BLaER1 (cell line): ENCODE data around the gene FRMD4A.

ENCODE experiments used
- H3K27ac ChIP-seq: shearing (Covaris generic); formaldehyde crosslinking; 2 replicates; pipeline ENCODE4 v1.8.1; 2022
- H3K27me3 ChIP-seq: shearing (Covaris generic); formaldehyde crosslinking; 2 replicates; pipeline ENCODE4 v1.8.1; 2022
- H3K36me3 ChIP-seq: shearing (Covaris generic); formaldehyde crosslinking; 2 replicates; pipeline ENCODE4 v1.8.1; 2022
- H3K4me1 ChIP-seq: shearing (Covaris generic); formaldehyde crosslinking; 2 replicates; pipeline ENCODE4 v1.8.1; 2022
- H3K4me2 ChIP-seq: shearing (Covaris generic); formaldehyde crosslinking; 2 replicates; pipeline ENCODE4 v1.8.1; 2022
- H3K4me3 ChIP-seq: shearing (Covaris generic); formaldehyde crosslinking; 2 replicates; pipeline ENCODE4 v1.8.1; 2022
- H3K9ac ChIP-seq: shearing (Covaris generic); formaldehyde crosslinking; 2 replicates; pipeline ENCODE4 v1.8.1; 2022
- H3K9me3 ChIP-seq: shearing (Covaris generic); formaldehyde crosslinking; 2 replicates; pipeline ENCODE4 v1.8.1; 2022
- H4K20me1 ChIP-seq: shearing (Covaris generic); formaldehyde crosslinking; 2 replicates; pipeline ENCODE4 v1.8.1; 2022
- Cebpa-rat ChIP-seq: shearing (Covaris generic); IDR thresholded peaks from 2 replicates; pipeline ENCODE4 v1.8.1; 2022

Gene FRMD4A

GRCh38 chr10:13658871-13659685, 671.6 kb downstream of the FRMD4A start:
- Histone ChIP-seq H3K27ac (peak overlapping the region; percentile 51; the same call in 1 of the 2 replicates), H3K4me2 (peak overlapping the region; percentile 78), H3K4me3 (peak overlapping the region; percentile 6; the same call in 1 of the 2 replicates), H3K9ac (no peak overlapping the region), H3K4me1 (peaks cover 34% of the 10 kb centered on the region), H3K27me3 (no peaks in the 10 kb centered on the region), H3K36me3 (peaks cover 8% of the 10 kb centered on the region; the same call in 1 of the 2 replicates), H4K20me1 (no peaks in the 10 kb centered on the region), H3K9me3 (no peaks in the 10 kb centered on the region)
- no peak for TF ChIP-seq Cebpa-rat

- H3K4me1 ChIP-seq = peaks cover 34% of the 10 kb centered on the region
Measured at GRCh38 chr10:13658264-13658663, 672.5 kb downstream of the FRMD4A start.

GRCh38 chr10:13657101-13657680, 673.5 kb downstream of the FRMD4A start:
- H3K4me3 ChIP-seq = no peak overlapping the region
- H3K9me3 ChIP-seq = no peaks in the 10 kb centered on the region
- H3K4me1 ChIP-seq = peaks cover 34% of the 10 kb centered on the region
- H3K27ac ChIP-seq = no peak overlapping the region
- no peak for TF ChIP-seq Cebpa-rat
- no peaks in the 10 kb centered on the region for H3K27me3 ChIP-seq
- no peak overlapping the region for H3K9ac ChIP-seq
- H3K4me2 ChIP-seq = no peak overlapping the region
- peaks cover 8% of the 10 kb centered on the region; the same call in 1 of the 2 replicates for H3K36me3 ChIP-seq
- no peaks in the 10 kb centered on the region for H4K20me1 ChIP-seq

More at GRCh38 chr10:13658264-13658663, 672.5 kb downstream of the FRMD4A start:
- no peak overlapping the region for H3K9ac ChIP-seq
- H3K4me3 ChIP-seq = no peak overlapping the region
- no peaks in the 10 kb centered on the region for H3K9me3 ChIP-seq
- H3K27ac ChIP-seq = no peak overlapping the region
- H3K4me2 ChIP-seq = peak overlapping the region; percentile 78
- TF ChIP-seq Cebpa-rat = no peak
- H4K20me1 ChIP-seq = no peaks in the 10 kb centered on the region
- H3K27me3 ChIP-seq = no peaks in the 10 kb centered on the region
- peaks cover 8% of the 10 kb centered on the region; the same call in 1 of the 2 replicates for H3K36me3 ChIP-seq

- TF ChIP-seq Cebpa-rat = no peak
- no peak overlapping the region for H3K4me2 ChIP-seq
- no peaks in the 10 kb centered on the region for H3K27me3 ChIP-seq
- no peaks in the 10 kb centered on the region for H4K20me1 ChIP-seq
- H3K9ac ChIP-seq = no peak overlapping the region
- H3K9me3 ChIP-seq = no peaks in the 10 kb centered on the region
- H3K4me1 ChIP-seq = peaks cover 34% of the 10 kb centered on the region
- H3K36me3 ChIP-seq = peaks cover 8% of the 10 kb centered on the region; the same call in 1 of the 2 replicates
- H3K4me3 ChIP-seq = no peak overlapping the region
- no peak overlapping the region for H3K27ac ChIP-seq
Measured at GRCh38 chr10:13656337-13657100, 674.2 kb downstream of the FRMD4A start.

DNA sequence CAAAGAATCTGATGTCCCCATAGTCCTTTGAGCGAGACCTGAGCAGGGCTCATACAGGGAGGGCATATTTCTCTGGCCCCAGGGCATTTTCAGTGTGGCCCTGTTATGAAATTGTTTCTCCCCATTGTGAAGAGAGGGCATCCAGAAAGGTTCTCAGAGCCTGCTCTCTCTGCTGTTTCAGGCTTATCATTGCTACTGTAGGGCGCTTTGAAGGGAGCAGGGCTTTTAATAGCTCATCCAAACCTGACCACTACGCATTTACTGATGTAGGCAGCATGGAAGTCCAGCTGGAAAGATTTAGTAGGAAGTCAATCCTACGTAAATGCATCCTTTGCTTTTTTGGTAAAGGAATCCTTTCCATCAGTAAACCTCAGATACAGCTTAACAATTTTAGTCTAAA, 675.9 kb downstream of the FRMD4A start:
- H3K36me3 ChIP-seq = peaks cover 8% of the 10 kb centered on the region; the same call in 1 of the 2 replicates
- no peak for TF ChIP-seq Cebpa-rat
- no peaks in the 10 kb centered on the region for H4K20me1 ChIP-seq
- H3K27ac ChIP-seq = no peak overlapping the region
- H3K4me2 ChIP-seq = no peak overlapping the region
- no peak overlapping the region for H3K9ac ChIP-seq
- no peaks in the 10 kb centered on the region for H3K9me3 ChIP-seq
- peaks cover 21% of the 10 kb centered on the region for H3K4me1 ChIP-seq
- no peaks in the 10 kb centered on the region for H3K27me3 ChIP-seq
- H3K4me3 ChIP-seq = no peak overlapping the region

DNA sequence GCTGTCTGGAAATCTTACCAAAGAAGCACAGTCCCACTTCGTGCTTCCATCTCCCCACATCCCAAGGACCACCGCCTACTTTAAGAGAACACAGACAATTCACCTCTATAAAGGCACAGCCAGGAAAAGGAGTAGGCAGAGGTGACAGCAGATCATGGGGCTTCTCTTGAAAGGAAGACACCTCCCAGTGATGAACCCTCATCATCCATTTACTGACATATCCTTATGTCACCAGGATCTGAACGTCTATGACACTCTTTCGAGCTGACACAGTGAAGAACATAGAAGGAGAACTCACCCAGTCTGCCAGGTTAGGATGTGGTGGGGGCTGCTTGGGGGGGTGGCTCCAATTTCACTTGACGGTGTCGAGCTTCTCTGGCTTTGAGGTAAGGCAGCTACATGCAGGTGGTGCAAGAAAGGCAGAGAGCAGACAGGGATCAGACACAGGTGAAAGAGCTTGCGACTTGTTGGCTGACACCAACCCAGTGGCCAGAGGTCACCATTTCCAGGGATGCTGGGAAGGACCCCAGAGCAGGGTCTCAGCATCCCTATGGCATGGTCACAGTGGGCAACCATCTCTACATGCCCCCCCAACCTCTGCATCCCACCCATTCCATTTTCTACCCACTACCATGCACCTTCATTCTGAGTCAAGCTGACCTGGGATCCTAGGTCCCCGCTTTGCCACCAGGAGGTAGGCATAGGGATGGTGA, 676.5 kb downstream of the FRMD4A start:
- Histone ChIP-seq H4K20me1 (no peaks in the 10 kb centered on the region), H3K27ac (no peak overlapping the region), H3K27me3 (no peaks in the 10 kb centered on the region)

DNA sequence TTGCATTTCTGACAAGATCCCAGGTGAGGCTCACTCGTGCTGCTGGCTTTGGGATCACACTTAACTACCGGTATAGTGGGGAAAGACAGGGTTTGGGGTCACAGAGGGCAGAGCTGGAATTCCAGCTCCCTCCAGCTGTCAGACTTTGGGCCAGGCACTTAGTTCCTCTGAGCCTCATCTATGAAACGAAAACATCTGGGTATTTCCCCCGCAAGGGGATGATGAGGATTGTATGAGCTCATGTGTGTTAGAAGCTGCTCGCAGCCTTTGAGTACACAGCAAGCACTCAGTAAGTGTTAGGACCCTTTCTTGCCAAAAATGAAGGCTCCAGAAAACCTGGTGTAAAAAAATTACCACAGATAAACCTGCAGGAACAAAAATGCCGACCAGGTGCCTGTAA, 677.9 kb downstream of the FRMD4A start:
- no peak overlapping the region for H3K4me3 ChIP-seq

More for the DNA sequence above, 676.5 kb downstream of the FRMD4A start:
- Histone ChIP-seq H3K4me3 (no peak overlapping the region), H3K9ac (no peak overlapping the region), H3K4me2 (no peak overlapping the region), H3K9me3 (no peaks in the 10 kb centered on the region), H3K36me3 (peaks cover 8% of the 10 kb centered on the region; the same call in 1 of the 2 replicates), H3K4me1 (peaks cover 20% of the 10 kb centered on the region)
- no peak for TF ChIP-seq Cebpa-rat

GRCh38 chr10:13651969-13652720, 678.6 kb downstream of the FRMD4A start:
- no peaks in the 10 kb centered on the region for H3K9me3 ChIP-seq
- H3K4me2 ChIP-seq = no peak overlapping the region
- no peak overlapping the region for H3K4me3 ChIP-seq
- H3K9ac ChIP-seq = no peak overlapping the region
- TF ChIP-seq Cebpa-rat = no peak
- H3K27ac ChIP-seq = no peak overlapping the region
- H3K27me3 ChIP-seq = no peaks in the 10 kb centered on the region
- peaks cover 15% of the 10 kb centered on the region for H3K36me3 ChIP-seq
- peaks cover 15% of the 10 kb centered on the region for H3K4me1 ChIP-seq
- no peaks in the 10 kb centered on the region for H4K20me1 ChIP-seq

More for the DNA sequence above, 677.9 kb downstream of the FRMD4A start:
- Histone ChIP-seq H3K27me3 (no peaks in the 10 kb centered on the region), H4K20me1 (no peaks in the 10 kb centered on the region), H3K36me3 (peaks cover 12% of the 10 kb centered on the region), H3K9me3 (no peaks in the 10 kb centered on the region), H3K27ac (no peak overlapping the region), H3K9ac (no peak overlapping the region), H3K4me1 (peaks cover 15% of the 10 kb centered on the region), H3K4me2 (no peak overlapping the region)
- TF ChIP-seq Cebpa-rat = no peak
